ENCODE results near the gene LHCGR.

DNA sequence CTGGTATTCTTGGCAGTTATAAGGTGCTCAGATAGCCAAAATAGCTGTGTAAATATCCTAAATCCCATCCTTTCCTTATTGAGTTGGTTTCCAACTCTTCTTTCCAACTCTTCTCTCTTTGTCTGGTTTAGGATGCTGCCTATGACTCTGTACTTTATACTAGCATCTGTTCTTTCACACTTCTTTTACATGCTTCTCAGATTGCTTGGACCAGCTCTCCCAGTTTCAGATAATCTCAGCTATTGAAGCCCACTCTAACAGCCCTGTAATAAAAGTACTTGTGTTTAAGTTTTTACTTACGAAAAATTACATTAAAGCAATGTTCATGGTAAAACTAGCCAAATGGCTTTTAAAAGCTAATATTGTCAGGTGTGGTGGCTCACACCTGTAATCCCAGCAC, 14.7 kb upstream of the LHCGR start:
- TF ChIP-seq, protein P1, sequence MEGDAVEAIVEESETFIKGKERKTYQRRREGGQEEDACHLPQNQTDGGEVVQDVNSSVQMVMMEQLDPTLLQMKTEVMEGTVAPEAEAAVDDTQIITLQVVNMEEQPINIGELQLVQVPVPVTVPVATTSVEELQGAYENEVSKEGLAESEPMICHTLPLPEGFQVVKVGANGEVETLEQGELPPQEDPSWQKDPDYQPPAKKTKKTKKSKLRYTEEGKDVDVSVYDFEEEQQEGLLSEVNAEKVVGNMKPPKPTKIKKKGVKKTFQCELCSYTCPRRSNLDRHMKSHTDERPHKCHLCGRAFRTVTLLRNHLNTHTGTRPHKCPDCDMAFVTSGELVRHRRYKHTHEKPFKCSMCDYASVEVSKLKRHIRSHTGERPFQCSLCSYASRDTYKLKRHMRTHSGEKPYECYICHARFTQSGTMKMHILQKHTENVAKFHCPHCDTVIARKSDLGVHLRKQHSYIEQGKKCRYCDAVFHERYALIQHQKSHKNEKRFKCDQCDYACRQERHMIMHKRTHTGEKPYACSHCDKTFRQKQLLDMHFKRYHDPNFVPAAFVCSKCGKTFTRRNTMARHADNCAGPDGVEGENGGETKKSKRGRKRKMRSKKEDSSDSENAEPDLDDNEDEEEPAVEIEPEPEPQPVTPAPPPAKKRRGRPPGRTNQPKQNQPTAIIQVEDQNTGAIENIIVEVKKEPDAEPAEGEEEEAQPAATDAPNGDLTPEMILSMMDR (IDR thresholded peaks at IDR 0.05) = no peak
- TF ChIP-seq POLR2A (IDR thresholded peaks at IDR 0.05) (no peak), EP300 (IDR thresholded peaks at IDR 0.05) (no peak), POLR2AphosphoS5 (IDR thresholded peaks at IDR 0.05) (no peak)

Measured in stomach (tissue), 4 donors.